GM12878 (cell line): ENCODE data around the gene RPP40.

Source experiments
- BRCA1 ChIP-seq: IDR thresholded peaks from 2 replicates; pipeline ENCODE4 v1.6.1; 2011; ENCODE audit warnings: low read depth, low read length, improper control_type of control experiment
- CHD2 ChIP-seq: IDR thresholded peaks from 2 replicates; pipeline ENCODE4 v1.6.1; 2011; ENCODE audit warnings: low read depth, low read length, improper control_type of control experiment, borderline replicate concordance
- MTA2 ChIP-seq: fragments of 450-650 bp; IDR thresholded peaks from 2 replicates; pipeline ENCODE4 v1.6.1; 2016; ENCODE audit warnings: low read depth, mild to moderate bottlenecking, moderate library complexity
- NRF1 ChIP-seq: conservative IDR thresholded peaks from 2 replicates; pipeline ENCODE4 v1.6.1; 2011; ENCODE audit warnings: mild to moderate bottlenecking, low read depth, low read length, improper control_type of control experiment
- SMC3 ChIP-seq: IDR thresholded peaks from 2 replicates; pipeline ENCODE4 v1.6.1; 2011; ENCODE audit warnings: low read length, improper control_type of control experiment, borderline replicate concordance
- TAF1 ChIP-seq: IDR thresholded peaks from 2 replicates; pipeline ENCODE4 v1.6.1; 2011; ENCODE audit warnings: mild to moderate bottlenecking, low read depth, low read length, borderline replicate concordance
- TCF3 ChIP-seq: IDR thresholded peaks from 2 replicates; pipeline ENCODE4 v1.6.1; 2012; ENCODE audit warnings: low read depth, mild to moderate bottlenecking, low read length, borderline replicate concordance; ENCODE audit not compliant: insufficient read depth
- YY1 ChIP-seq: IDR thresholded peaks from 2 replicates; pipeline ENCODE4 v1.6.1; 2011; ENCODE audit warnings: low read depth, mild to moderate bottlenecking, low read length
- ZZZ3 ChIP-seq: IDR thresholded peaks from 2 replicates; pipeline ENCODE4 v1.6.1; 2011; ENCODE audit warnings: low read depth; ENCODE audit not compliant: control insufficient read depth, insufficient read length
- TF ChIP-seq, protein P1 (sequence below): IDR thresholded peaks from 2 replicates; pipeline ENCODE4 v1.6.1; 2012; ENCODE audit warnings: low read depth, low read length, improper control_type of control experiment
- TF ChIP-seq, protein P2 (sequence below), 3 experiments: IDR thresholded peaks in 2 of 3; conservative IDR thresholded peaks in 1 of 3; 2 replicates each; pipeline ENCODE4 v1.5.1; 2011; ENCODE audit warnings: low read depth in 3 of 3, low read length in 3 of 3, mild to moderate bottlenecking in 3 of 3, control low read depth in 2 of 3, moderate library complexity in 2 of 3, inconsistent platforms in 1 of 3, mixed read lengths in 1 of 3; ENCODE audit not compliant: control insufficient read depth in 2 of 3, insufficient read depth in 1 of 3; ENCODE audit errors: extremely low read depth in 1 of 3

DNA sequence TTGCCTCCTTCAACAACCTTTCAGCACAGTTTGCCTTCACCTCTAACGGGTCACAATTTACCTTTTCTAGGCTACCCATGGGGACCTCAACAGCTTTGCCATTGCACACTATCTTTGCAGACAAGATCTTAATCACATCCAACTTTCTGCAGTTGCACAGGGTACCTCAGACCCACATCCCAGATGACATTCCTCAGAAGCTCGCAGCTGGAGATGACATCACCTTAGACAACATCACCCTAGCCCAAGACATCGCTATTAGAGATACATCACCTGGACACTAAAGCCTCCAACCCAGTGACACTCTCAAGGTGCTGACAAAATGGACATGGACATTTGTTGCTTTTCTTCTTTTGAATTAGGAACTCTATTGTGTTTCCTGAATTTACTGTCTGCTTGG lies 38.6 kb upstream of the RPP40 start:
- TF ChIP-seq, protein P1, sequence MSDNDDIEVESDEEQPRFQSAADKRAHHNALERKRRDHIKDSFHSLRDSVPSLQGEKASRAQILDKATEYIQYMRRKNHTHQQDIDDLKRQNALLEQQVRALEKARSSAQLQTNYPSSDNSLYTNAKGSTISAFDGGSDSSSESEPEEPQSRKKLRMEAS, result no peak
- no peak for TF ChIP-seq MTA2
- no peak for TF ChIP-seq TAF1
- no peak for TF ChIP-seq SMC3
- TF ChIP-seq ZZZ3, result no peak
- TF ChIP-seq NRF1, result no peak
- TF ChIP-seq BRCA1, result no peak
- TF ChIP-seq, protein P2, sequence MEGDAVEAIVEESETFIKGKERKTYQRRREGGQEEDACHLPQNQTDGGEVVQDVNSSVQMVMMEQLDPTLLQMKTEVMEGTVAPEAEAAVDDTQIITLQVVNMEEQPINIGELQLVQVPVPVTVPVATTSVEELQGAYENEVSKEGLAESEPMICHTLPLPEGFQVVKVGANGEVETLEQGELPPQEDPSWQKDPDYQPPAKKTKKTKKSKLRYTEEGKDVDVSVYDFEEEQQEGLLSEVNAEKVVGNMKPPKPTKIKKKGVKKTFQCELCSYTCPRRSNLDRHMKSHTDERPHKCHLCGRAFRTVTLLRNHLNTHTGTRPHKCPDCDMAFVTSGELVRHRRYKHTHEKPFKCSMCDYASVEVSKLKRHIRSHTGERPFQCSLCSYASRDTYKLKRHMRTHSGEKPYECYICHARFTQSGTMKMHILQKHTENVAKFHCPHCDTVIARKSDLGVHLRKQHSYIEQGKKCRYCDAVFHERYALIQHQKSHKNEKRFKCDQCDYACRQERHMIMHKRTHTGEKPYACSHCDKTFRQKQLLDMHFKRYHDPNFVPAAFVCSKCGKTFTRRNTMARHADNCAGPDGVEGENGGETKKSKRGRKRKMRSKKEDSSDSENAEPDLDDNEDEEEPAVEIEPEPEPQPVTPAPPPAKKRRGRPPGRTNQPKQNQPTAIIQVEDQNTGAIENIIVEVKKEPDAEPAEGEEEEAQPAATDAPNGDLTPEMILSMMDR (IDR thresholded peaks at IDR 0.05 in 2 of 3, conservative IDR thresholded peaks at IDR 0.05 in 1 of 3; ENCODE audit: control insufficient read depth in 2 of 3, extremely low read depth in 1 of 3, insufficient read depth in 1 of 3, low read depth in 3 of 3, low read length in 3 of 3), result no peak
- TF ChIP-seq YY1, result no peak
- TF ChIP-seq CHD2, result no peak
- no peak for TF ChIP-seq TCF3
